Astrocyte of the cerebellum (primary cell): Measurements from ENCODE around the gene NANOS1.

Experiments used
- DNase-seq: peaks from one replicate; pipeline ENCODE4 v3.0.0-alpha.2; 2011; ENCODE audit warnings: low read depth
- H3K4me3 ChIP-seq: 2 replicates; pipeline ENCODE4 v1.5.1; 2011; ENCODE audit warnings: mild to moderate bottlenecking, low read depth, low read length, moderate library complexity
- in situ Hi-C: cut with HindIII; loops from 2 replicates; pipeline ENCODE4 v1.10.0; 2017; ENCODE audit warnings: low sequenced_read_pairs
- TF ChIP-seq, protein P1 (sequence below): IDR thresholded peaks from 2 replicates; pipeline ENCODE4 v1.5.1; 2012; ENCODE audit warnings: low read length, low read depth, moderate library complexity, mild to moderate bottlenecking; ENCODE audit errors: missing control alignments

Gene NANOS1

DNA sequence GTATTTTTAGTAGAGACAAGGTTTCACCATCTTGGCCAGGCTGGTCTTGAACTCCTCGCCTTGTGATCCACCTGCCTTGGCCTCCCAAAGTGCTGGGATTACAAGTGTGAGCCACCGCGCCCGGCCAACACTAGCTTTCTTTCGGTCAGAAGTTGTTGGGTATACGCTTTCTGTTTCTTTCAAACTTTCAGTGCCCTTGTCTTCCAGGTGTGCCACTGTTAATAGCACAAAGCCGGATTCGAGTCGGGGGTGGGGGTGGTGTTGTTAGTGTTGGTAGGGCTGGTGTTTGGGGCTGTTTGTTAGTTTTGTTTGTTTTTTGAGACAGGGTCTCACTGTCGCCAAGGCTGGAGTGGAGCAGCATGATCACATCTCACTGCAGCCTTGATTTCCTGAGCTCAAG, 33.8 kb upstream of the NANOS1 start:
- in situ Hi-C loops: no loop called here
- DNase-seq: no peak
- TF ChIP-seq, protein P1, sequence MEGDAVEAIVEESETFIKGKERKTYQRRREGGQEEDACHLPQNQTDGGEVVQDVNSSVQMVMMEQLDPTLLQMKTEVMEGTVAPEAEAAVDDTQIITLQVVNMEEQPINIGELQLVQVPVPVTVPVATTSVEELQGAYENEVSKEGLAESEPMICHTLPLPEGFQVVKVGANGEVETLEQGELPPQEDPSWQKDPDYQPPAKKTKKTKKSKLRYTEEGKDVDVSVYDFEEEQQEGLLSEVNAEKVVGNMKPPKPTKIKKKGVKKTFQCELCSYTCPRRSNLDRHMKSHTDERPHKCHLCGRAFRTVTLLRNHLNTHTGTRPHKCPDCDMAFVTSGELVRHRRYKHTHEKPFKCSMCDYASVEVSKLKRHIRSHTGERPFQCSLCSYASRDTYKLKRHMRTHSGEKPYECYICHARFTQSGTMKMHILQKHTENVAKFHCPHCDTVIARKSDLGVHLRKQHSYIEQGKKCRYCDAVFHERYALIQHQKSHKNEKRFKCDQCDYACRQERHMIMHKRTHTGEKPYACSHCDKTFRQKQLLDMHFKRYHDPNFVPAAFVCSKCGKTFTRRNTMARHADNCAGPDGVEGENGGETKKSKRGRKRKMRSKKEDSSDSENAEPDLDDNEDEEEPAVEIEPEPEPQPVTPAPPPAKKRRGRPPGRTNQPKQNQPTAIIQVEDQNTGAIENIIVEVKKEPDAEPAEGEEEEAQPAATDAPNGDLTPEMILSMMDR: no peak
- H3K4me3 ChIP-seq: no peak overlapping the region

DNA sequence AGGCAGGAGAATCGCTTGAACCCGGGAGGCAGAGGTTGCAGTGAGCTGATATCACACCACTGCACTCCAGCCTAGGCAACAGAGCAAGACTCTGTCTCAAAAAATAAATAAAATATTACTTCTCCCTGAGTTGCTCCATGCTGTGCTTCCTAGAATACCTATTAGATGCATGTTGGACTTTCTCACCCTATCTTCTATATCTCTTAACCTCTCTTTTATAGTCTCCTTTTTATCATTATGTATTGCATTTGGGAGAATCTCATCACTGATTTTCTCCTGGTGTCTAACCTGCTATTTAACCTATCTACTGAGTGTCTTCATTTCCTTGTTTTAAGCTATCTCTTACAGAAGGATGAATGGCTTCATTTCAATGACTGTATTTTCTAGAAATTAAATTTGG, 32.1 kb upstream of the NANOS1 start:
- in situ Hi-C loops: no loop called here
- H3K4me3 ChIP-seq: no peak overlapping the region
- TF ChIP-seq, protein P1: no peak
- DNase-seq: no peak

DNA sequence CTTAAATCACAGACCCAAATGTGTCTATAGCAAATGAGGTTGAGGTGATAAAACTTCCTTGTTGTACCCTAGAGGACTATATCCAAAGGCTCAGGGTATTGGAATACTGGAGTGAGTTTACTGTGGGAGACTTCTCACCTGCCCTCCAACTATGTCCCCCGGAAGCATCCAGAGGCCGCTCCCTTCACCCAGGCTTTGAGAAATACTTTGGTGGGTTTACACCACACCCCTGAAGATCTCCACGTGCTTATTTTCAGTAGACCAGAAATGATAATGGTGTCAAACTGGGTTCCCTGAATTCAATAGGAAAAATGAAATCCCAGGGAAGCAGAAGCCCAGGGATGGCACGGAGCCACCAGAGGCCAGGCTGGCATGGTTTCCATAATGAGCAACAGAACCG, 31.3 kb upstream of the NANOS1 start:
- in situ Hi-C loops: no loop called here

DNA sequence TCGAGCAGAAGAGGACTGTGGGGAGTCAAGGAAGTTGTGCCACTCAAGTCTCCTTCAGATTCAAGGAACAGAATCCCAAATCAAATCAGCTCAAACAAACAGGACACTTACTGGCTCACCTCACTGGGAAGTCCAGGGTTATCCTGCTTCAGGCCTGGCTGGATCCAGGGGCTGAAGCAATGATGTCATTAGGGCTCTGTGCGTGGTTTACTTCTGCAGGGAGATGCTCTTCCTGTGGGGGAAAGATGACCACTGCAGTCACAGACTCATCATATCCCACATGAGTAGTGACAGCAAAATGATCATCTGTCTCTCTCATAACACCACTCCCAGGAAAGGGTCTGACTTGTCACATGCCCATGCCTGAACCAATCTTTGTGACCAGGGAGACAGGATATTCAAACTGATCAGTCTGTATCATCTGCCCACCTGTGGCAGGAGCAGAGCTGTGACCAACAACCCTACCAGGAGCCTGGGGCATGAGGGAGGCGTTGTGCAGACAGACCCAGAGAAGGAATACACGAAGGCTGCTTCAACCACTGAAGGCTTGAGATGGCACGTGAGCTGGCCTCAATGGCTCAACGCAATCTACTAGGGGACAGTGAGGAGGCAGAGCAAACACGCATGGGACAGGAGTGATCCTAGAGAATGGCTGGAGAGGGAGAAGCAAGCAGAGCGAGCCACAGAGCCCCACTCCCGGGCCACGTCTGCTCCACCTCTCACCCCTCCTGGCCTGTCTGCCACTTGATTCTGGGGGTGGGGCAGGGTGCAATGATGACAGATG, 27.6 kb upstream of the NANOS1 start:
- H3K4me3 ChIP-seq: no peak overlapping the region
- TF ChIP-seq, protein P1: no peak
- in situ Hi-C loops: no loop called here
- no peak for DNase-seq

More for the DNA sequence above, 31.3 kb upstream of the NANOS1 start:
- no peak for DNase-seq
- TF ChIP-seq, protein P1: no peak
- no peak overlapping the region for H3K4me3 ChIP-seq

DNA sequence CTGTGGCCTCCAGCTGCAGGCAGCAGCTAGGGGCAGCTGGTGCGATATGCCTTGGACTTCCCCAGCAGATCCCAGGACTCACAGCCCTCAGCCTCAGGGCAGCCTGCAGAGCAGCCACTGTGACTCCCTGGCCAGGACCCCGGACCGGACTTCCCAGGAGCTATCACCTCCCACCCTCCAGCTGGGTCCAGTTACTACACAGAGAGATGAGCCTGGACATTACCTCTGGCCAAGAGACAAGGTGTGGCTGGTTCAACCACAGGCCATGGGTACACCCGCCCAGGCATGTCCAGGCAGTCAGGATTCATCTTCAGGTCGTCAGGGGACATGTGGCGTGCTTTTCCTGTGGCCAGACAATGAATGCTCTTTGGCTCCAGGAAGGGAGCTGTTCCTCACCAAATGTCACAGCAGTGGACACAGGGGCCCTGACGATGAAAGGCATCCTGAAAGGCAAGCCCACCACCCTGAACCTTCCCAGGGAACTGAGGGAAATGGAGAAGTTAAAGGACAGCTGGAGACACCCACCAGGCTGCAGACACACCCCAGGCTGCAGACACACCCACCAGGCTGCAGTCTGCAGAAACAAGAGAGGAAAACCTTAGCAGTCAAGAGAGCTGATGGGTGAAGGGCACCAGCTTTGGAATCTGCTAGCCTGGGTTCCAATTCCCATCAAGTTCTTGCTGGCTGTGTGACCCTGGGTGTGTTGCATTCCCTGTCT, 25.8 kb upstream of the NANOS1 start:
- no peak overlapping the region for H3K4me3 ChIP-seq
- in situ Hi-C loops: no loop called here
- TF ChIP-seq, protein P1: no peak
- no peak for DNase-seq

DNA sequence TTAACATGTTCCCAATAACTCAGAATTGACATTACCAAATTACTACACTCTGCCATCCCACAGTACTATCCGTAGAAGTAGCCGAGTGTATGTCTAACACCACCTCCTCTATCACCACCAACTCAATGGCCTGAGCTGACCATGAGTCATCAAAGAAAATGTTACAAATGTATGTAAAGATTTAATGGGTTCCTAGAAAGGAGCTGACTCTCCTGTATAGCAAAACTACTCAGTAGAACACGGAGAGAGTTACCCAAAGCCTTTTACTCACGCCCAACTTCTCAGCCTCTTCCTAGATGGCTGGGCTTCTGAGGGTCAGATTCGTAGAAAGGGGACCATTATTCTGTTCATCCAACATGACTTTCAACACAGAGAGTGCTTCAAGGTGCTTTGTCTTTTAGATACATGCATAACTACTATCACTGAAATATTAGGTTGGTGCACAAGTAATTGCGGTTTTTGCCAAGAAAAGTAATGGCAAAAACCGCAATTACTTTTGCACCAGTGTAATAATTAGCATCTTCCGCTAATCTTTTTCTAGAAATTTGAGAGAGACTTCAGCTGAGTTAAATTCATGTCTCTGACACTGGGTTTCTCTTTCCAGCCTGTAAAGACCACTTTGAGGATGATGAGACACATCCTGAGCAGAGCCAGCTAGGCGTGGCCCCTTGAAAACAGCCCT, 24.0 kb upstream of the NANOS1 start:
- TF ChIP-seq, protein P1: no peak
- H3K4me3 ChIP-seq: no peak overlapping the region
- DNase-seq: no peak
- in situ Hi-C loops: no loop called here
